ENCODE data around the gene PACS2.

The PACS2 gene

DNA sequence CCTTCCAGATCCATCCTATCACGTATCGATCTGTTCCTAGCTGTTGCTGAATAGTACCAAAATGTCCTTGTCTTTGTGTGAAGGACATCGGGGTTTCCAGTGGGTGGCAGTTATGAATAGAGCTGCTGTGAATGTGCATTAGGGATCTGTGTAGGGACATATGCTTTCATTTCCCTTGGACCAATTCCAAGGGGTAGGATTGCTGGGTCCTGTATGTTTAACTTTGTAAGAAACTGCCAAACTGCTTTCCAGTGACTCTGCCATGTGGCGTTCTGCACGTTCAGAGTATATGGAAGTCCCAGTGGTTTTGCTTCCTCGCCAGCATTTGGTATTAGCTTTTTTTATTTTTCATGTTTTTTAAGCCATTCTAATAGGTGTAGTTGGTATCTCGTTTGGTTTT lies 28.6 kb downstream of the PACS2 start:
- Histone ChIP-seq H3K27me3 (ENCODE audit: insufficient read depth, poor library complexity, severe bottlenecking) (no peaks in the 10 kb centered on the region), H3K4me3 (replicated peaks; ENCODE audit: insufficient read depth, low read length) (no peak overlapping the region), H3K27ac (replicated peaks) (no peak overlapping the region)
- DNase-seq (ENCODE audit: low read depth in 1 of 2, low spot score in 1 of 2), result no peak
- TF ChIP-seq GABPA (IDR thresholded peaks at IDR 0.05; ENCODE audit: low read depth) (no peak), POLR2AphosphoS5 (IDR thresholded peaks at IDR 0.05; ENCODE audit: low read depth) (no peak), SPI1 (IDR thresholded peaks at IDR 0.05; ENCODE audit: borderline replicate concordance, low read depth) (no peak)
- TF ChIP-seq, protein P1, sequence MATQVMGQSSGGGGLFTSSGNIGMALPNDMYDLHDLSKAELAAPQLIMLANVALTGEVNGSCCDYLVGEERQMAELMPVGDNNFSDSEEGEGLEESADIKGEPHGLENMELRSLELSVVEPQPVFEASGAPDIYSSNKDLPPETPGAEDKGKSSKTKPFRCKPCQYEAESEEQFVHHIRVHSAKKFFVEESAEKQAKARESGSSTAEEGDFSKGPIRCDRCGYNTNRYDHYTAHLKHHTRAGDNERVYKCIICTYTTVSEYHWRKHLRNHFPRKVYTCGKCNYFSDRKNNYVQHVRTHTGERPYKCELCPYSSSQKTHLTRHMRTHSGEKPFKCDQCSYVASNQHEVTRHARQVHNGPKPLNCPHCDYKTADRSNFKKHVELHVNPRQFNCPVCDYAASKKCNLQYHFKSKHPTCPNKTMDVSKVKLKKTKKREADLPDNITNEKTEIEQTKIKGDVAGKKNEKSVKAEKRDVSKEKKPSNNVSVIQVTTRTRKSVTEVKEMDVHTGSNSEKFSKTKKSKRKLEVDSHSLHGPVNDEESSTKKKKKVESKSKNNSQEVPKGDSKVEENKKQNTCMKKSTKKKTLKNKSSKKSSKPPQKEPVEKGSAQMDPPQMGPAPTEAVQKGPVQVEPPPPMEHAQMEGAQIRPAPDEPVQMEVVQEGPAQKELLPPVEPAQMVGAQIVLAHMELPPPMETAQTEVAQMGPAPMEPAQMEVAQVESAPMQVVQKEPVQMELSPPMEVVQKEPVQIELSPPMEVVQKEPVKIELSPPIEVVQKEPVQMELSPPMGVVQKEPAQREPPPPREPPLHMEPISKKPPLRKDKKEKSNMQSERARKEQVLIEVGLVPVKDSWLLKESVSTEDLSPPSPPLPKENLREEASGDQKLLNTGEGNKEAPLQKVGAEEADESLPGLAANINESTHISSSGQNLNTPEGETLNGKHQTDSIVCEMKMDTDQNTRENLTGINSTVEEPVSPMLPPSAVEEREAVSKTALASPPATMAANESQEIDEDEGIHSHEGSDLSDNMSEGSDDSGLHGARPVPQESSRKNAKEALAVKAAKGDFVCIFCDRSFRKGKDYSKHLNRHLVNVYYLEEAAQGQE (IDR thresholded peaks at IDR 0.05; ENCODE audit: insufficient replicate concordance, low read depth), result no peak
- TF ChIP-seq, protein P2, sequence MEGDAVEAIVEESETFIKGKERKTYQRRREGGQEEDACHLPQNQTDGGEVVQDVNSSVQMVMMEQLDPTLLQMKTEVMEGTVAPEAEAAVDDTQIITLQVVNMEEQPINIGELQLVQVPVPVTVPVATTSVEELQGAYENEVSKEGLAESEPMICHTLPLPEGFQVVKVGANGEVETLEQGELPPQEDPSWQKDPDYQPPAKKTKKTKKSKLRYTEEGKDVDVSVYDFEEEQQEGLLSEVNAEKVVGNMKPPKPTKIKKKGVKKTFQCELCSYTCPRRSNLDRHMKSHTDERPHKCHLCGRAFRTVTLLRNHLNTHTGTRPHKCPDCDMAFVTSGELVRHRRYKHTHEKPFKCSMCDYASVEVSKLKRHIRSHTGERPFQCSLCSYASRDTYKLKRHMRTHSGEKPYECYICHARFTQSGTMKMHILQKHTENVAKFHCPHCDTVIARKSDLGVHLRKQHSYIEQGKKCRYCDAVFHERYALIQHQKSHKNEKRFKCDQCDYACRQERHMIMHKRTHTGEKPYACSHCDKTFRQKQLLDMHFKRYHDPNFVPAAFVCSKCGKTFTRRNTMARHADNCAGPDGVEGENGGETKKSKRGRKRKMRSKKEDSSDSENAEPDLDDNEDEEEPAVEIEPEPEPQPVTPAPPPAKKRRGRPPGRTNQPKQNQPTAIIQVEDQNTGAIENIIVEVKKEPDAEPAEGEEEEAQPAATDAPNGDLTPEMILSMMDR (IDR thresholded peaks at IDR 0.05; ENCODE audit: insufficient read depth, low read length), result no peak

DNA sequence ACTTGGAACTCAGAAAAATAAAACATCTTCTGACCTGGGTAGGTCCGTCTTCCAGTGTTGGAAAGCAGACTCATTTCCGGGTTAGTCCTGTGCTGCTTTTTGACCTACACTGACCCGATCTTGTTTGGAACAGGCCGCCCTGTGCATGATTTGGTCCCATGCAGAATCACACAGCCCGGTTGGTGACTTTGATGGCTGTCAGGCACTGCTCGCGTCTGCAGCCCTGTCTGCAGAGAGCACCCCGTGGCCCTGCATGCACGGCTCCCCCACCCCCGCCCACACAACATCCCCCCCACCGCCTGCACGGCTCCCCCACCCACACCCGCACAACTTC lies 31.6 kb downstream of the PACS2 start:
- Histone ChIP-seq H3K27ac (replicated peaks) (no peak overlapping the region), H3K4me3 (replicated peaks; ENCODE audit: insufficient read depth, low read length) (no peak overlapping the region), H3K27me3 (ENCODE audit: insufficient read depth, poor library complexity, severe bottlenecking) (no peaks in the 10 kb centered on the region)
- no peak for DNase-seq (ENCODE audit: low read depth in 1 of 2, low spot score in 1 of 2)
- TF ChIP-seq, protein P2 (IDR thresholded peaks at IDR 0.05; ENCODE audit: insufficient read depth, low read length), result no peak

DNA sequence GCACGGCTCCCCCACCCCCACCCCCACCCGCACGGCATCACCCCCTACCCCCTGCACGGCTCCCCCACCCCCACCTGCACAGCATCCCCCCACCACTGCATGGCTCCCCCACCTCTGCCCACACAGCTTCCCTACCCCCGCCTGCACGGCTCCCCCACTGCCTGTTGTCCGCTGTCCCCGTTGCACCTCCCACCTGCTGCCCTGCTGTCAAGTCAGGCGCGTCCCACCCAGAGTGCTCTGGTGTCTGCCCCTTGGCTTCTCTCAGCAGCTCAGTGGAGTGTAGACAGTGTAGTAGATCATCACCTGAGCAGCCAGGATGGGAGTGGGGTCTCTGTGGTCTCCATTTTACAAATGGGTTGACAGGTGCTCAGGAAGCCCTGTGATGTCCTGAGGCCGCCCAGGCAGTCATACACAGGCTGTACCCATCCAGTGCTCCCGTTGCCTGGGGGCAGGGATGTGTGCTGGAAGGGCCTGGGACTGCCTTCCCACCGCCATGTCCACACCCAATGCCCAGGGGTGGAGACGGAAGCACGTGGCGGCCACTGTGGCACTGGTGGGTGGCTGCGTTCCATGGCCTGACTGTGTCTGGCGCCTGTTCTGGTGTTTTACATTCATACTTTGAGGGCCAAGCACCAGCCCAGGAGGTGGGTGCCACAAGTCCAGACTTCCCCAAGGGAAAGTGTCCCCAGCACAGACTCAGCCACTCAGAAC lies 32.5 kb downstream of the PACS2 start:
- Histone ChIP-seq H3K4me3 (replicated peaks; ENCODE audit: insufficient read depth, low read length) (no peak overlapping the region), H3K27me3 (ENCODE audit: insufficient read depth, poor library complexity, severe bottlenecking) (no peaks in the 10 kb centered on the region), H3K27ac (replicated peaks) (no peak overlapping the region)
- DNase-seq (ENCODE audit: low read depth in 1 of 2, low spot score in 1 of 2), result no peak
- TF ChIP-seq POLR2AphosphoS5 (IDR thresholded peaks at IDR 0.05; ENCODE audit: low read depth) (no peak), GABPA (IDR thresholded peaks at IDR 0.05; ENCODE audit: low read depth) (no peak), SPI1 (IDR thresholded peaks at IDR 0.05; ENCODE audit: borderline replicate concordance, low read depth) (no peak)
- TF ChIP-seq, protein P2 (IDR thresholded peaks at IDR 0.05; ENCODE audit: insufficient read depth, low read length), result no peak
- TF ChIP-seq, protein P1 (IDR thresholded peaks at IDR 0.05; ENCODE audit: insufficient replicate concordance, low read depth), result no peak

DNA sequence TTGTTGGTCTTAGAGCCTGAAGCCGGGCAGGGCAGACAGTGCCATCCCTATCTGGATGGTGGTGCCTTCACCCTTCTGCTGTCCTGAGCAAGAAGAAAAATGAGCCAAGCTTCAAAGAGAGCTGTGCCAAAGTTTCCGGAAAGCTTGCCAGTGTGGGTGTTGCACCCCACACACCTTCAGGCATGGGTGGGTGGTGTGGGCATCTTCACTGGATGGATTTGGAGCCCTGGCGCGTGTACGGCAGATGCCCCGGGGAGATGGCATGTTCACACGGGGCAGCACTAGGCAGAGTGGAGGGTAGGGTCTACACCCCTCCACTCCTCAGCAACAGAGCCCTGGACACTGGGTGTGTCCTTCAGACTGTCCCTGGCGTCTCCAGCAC lies 33.0 kb downstream of the PACS2 start:
- TF ChIP-seq, protein P1 (IDR thresholded peaks at IDR 0.05; ENCODE audit: insufficient replicate concordance, low read depth), result no peak
- no peak for TF ChIP-seq POLR2AphosphoS5 (IDR thresholded peaks at IDR 0.05; ENCODE audit: low read depth)
- TF ChIP-seq SPI1 (IDR thresholded peaks at IDR 0.05; ENCODE audit: borderline replicate concordance, low read depth), result no peak
- TF ChIP-seq, protein P2 (IDR thresholded peaks at IDR 0.05; ENCODE audit: insufficient read depth, low read length), result no peak
- TF ChIP-seq GABPA (IDR thresholded peaks at IDR 0.05; ENCODE audit: low read depth), result no peak
- H3K27ac ChIP-seq (replicated peaks), result no peak overlapping the region
- H3K27me3 ChIP-seq (ENCODE audit: insufficient read depth, poor library complexity, severe bottlenecking), result no peaks in the 10 kb centered on the region
- DNase-seq (ENCODE audit: low read depth in 1 of 2, low spot score in 1 of 2), result no peak
- no peak overlapping the region for H3K4me3 ChIP-seq (replicated peaks; ENCODE audit: insufficient read depth, low read length)

Measured in HL-60 (cell line).